PC-3 (cell line): ENCODE data around the gene VEGFD. TPM values are rescaled to one million over a fixed set of nuclear protein-coding genes. Genes with fewer than 3 reads are reported as not detected.

ENCODE experiments used
- ATAC-seq: fragments of 200-7000 bp; cut with Tn5 transposase; 2 replicates; pipeline ENCODE4 v1.9.1; 2020; ENCODE audit warnings: mild to moderate bottlenecking, moderate library complexity
- BruUV-seq: library from RNA; stranded (reverse); fragments of 400-500 nt; replicated peaks from 2 replicates; lab custom pipeline; 2021; lab: Mats Ljungman, UMichigan
- CTCF ChIA-PET: fragments of 300-600 bp; sonication (Branson Sonifier 250); formaldehyde crosslinking; loops from one replicate; lab custom pipeline; 2022; ENCODE audit warnings: antibody characterized with exemption; lab: Charles Lee
- POLR2A ChIA-PET: fragments of 300-600 bp; sonication (Branson Sonifier 250); formaldehyde crosslinking; loops from one replicate; lab custom pipeline; 2022; ENCODE audit warnings: antibody characterized with exemption; ENCODE audit not compliant: unreplicated experiment; lab: Charles Lee
- DNase-seq: peaks from one replicate; pipeline ENCODE4 v3.0.0-alpha.2; 2015
- H2AFZ ChIP-seq: fragments of 300-600 bp; sonication (generic); 2 replicates; pipeline ENCODE4 v1.6.0; 2016; ENCODE audit warnings: antibody characterized with exemption, low read length
- H3F3A ChIP-seq: fragments of 300-600 bp; sonication (generic); one replicate; pipeline ENCODE4 v1.6.0; 2017; ENCODE audit warnings: antibody characterized with exemption, low read length, control low read depth, mild to moderate bottlenecking; ENCODE audit not compliant: unreplicated experiment
- H3K27ac ChIP-seq: fragments of 300-600 bp; sonication (generic); 2 replicates; pipeline ENCODE4 v1.5.1; 2016; ENCODE audit warnings: mild to moderate bottlenecking, low read length
- H3K27me3 ChIP-seq: fragments of 300-600 bp; sonication (generic); 2 replicates; pipeline ENCODE4 v1.6.1; 2016; ENCODE audit warnings: low read length, mixed read lengths
- H3K36me3 ChIP-seq: fragments of 300-600 bp; sonication (generic); 2 replicates; pipeline ENCODE4 v1.6.1; 2016; ENCODE audit warnings: low read depth, mixed run types, low read length, mixed read lengths
- H3K4me1 ChIP-seq: fragments of 300-600 bp; sonication (generic); 2 replicates; pipeline ENCODE4 v1.5.1; 2016; ENCODE audit warnings: low read length; ENCODE audit not compliant: insufficient read depth
- H3K4me2 ChIP-seq: fragments of 300-600 bp; sonication (generic); 2 replicates; pipeline ENCODE4 v1.6.0; 2016; ENCODE audit warnings: low read length
- H3K4me3 ChIP-seq: fragments of 300-600 bp; sonication (generic); 2 replicates; pipeline ENCODE4 v1.5.1; 2016; ENCODE audit warnings: mild to moderate bottlenecking, low read length, mixed read lengths
- H3K79me2 ChIP-seq: fragments of 300-600 bp; sonication (generic); 2 replicates; pipeline ENCODE4 v1.6.1; 2017; ENCODE audit warnings: low read length, mixed read lengths
- H3K9ac ChIP-seq: fragments of 300-600 bp; sonication (generic); 2 replicates; pipeline ENCODE4 v1.6.0; 2016; ENCODE audit warnings: mild to moderate bottlenecking, low read length
- H3K9me2 ChIP-seq: fragments of 300-600 bp; sonication (generic); replicated peaks from 2 replicates; pipeline ENCODE4 v1.6.1; 2016; ENCODE audit warnings: mixed run types, low read length, mixed read lengths
- H3K9me3 ChIP-seq: fragments of 300-600 bp; sonication (generic); 2 replicates; pipeline ENCODE4 v1.6.1; 2016; ENCODE audit warnings: low read length, mixed read lengths
- H4K20me1 ChIP-seq: fragments of 300-600 bp; sonication (generic); 2 replicates; pipeline ENCODE4 v1.6.1; 2016; ENCODE audit warnings: low read length, mixed read lengths
- CTCF ChIP-seq: fragments of 300-600 bp; sonication (generic); conservative IDR thresholded peaks from 2 replicates; pipeline ENCODE4 v1.5.1; 2017; ENCODE audit warnings: antibody characterized with exemption, low read depth, mild to moderate bottlenecking, low read length
- EZH2 ChIP-seq: fragments of 300-600 bp; sonication (generic); IDR thresholded peaks from one replicate; pipeline ENCODE4 v1.6.1; 2017; ENCODE audit warnings: antibody characterized with exemption, mild to moderate bottlenecking, low read length; ENCODE audit not compliant: unreplicated experiment
- EZH2phosphoT487 ChIP-seq: fragments of 300-600 bp; sonication (generic); IDR thresholded peaks from 2 replicates; pipeline ENCODE4 v1.6.1; 2018; ENCODE audit warnings: mild to moderate bottlenecking, antibody characterized with exemption, low read length, borderline replicate concordance
- intact Hi-C: fragments of 100-400 bp; cut with micrococcal nuclease; formaldehyde crosslinking; loops from 2 replicates; pipeline ENCODE4 v1.9.0; 2023
- total RNA-seq: library from RNA; depleted of rRNA; stranded (reverse); fragments of >200 nt; gene quantifications from 2 replicates; pipeline ENCODE4 v1.2.3, GENCODE V29; 2014

VEGFD gene
- total RNA-seq, 1 experiment from 2014 or later: not detected

GRCh38 chrX:15322072-15322471 lies 62.1 kb downstream of the VEGFD start:
- no peak for ATAC-seq

DNA sequence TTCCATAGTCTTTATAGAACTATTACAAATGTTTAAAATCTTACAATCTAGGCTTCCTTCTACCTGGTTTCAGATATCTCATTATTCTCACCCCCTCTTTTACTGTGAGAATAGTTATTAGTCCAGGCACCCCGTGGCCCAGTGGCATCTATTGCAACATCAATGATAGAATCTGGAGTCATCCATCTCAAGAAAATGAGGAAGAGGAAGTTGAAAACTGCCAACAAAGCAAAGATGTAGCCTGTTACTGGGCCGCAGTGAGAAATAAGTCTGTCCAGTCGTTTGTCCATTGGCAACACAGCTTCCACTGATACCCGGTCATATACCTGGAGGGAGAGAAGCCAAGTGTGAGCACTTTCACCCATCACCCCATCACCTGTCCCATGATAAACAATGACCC lies 62.8 kb downstream of the VEGFD start:
- Histone ChIP-seq H3K4me2 (no peak overlapping the region), H3K4me3 (no peak overlapping the region), H3K27me3 (no peaks in the 10 kb centered on the region), H3K9me2 (no peaks in the 10 kb centered on the region), H4K20me1 (no peaks in the 10 kb centered on the region), H3K9ac (no peak overlapping the region), H3K79me2 (no peaks in the 10 kb centered on the region), H3K4me1 (no peaks in the 10 kb centered on the region), H3F3A (no peaks in the 10 kb centered on the region), H3K27ac (no peak overlapping the region), H3K9me3 (no peaks in the 10 kb centered on the region), H2AFZ (no peak overlapping the region), H3K36me3 (peaks cover 10% of the 10 kb centered on the region)
- no peak for ATAC-seq
- intact Hi-C loops: no loop called here
- ChIA-PET POLR2A (no interaction called here), CTCF (no interaction called here)
- TF ChIP-seq EZH2 (no peak), EZH2phosphoT487 (no peak), CTCF (no peak)
- DNase-seq: no peak
- no TSS peak for BruUV-seq

More at GRCh38 chrX:15322072-15322471, 62.1 kb downstream of the VEGFD start:
- Histone ChIP-seq H3K36me3 (peaks cover 10% of the 10 kb centered on the region), H3K4me1 (no peaks in the 10 kb centered on the region), H3K9ac (no peak overlapping the region), H3K27me3 (no peaks in the 10 kb centered on the region), H3K79me2 (no peaks in the 10 kb centered on the region), H2AFZ (no peak overlapping the region), H3F3A (no peaks in the 10 kb centered on the region), H3K9me3 (no peaks in the 10 kb centered on the region), H3K9me2 (no peaks in the 10 kb centered on the region), H3K27ac (no peak overlapping the region), H4K20me1 (no peaks in the 10 kb centered on the region), H3K4me2 (no peak overlapping the region), H3K4me3 (no peak overlapping the region)
- intact Hi-C loops: no loop called here
- no peak for DNase-seq
- POLR2A ChIA-PET: no interaction called here
- CTCF ChIA-PET: no interaction called here
- BruUV-seq: no TSS peak
- TF ChIP-seq EZH2phosphoT487 (no peak), EZH2 (no peak)

DNA sequence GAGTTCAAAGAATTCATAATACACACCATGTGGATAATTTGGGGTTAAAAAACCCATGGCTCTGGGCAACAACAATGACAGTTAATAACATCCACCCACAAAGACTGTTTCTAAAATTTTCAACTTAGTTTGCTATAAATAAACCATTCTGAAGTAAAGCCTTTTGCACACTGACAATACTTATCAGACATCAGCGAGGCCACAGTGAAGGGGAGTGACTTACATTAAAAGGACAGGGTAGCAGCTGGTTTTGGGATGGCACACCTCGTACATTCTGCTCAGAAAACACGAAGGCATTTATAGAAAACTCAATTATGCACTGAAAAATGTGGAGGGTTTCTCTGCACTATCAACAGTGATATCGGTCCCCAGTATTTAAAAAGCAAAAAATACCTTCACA lies 63.9 kb downstream of the VEGFD start:
- Histone ChIP-seq H2AFZ (no peak overlapping the region), H3K27me3 (no peaks in the 10 kb centered on the region), H3K4me3 (no peak overlapping the region), H4K20me1 (no peaks in the 10 kb centered on the region), H3F3A (no peaks in the 10 kb centered on the region), H3K4me1 (no peaks in the 10 kb centered on the region), H3K9me2 (no peaks in the 10 kb centered on the region), H3K9ac (no peak overlapping the region), H3K79me2 (no peaks in the 10 kb centered on the region), H3K27ac (no peak overlapping the region), H3K9me3 (no peaks in the 10 kb centered on the region), H3K36me3 (peaks cover 10% of the 10 kb centered on the region), H3K4me2 (no peak overlapping the region)
- ChIA-PET CTCF (no interaction called here), POLR2A (no interaction called here)
- intact Hi-C loops: no loop called here
- BruUV-seq: no TSS peak
- no peak for DNase-seq
- ATAC-seq: no peak
- TF ChIP-seq EZH2phosphoT487 (no peak), CTCF (no peak), EZH2 (no peak)
